H9 (cell line): Measurements from ENCODE around the gene RAX2. TPM values are rescaled to one million over a fixed set of nuclear protein-coding genes. Genes with fewer than 3 reads are reported as not detected.

ENCODE experiments used
- DNase-seq: peaks from one replicate; pipeline ENCODE4 v3.0.0-alpha.2; 2017
- H2AFZ ChIP-seq: one replicate; pipeline ENCODE4 v1.6.1; 2013; ENCODE audit warnings: mild to moderate bottlenecking, low read length, control low read depth, moderate library complexity
- H2AK5ac ChIP-seq: 2 replicates; pipeline ENCODE4 v1.6.1; 2013; ENCODE audit warnings: low read length, control low read depth, mixed read lengths; ENCODE audit not compliant: insufficient read length
- H2BK120ac ChIP-seq: one replicate; pipeline ENCODE4 v1.6.1; 2013; ENCODE audit warnings: low read depth, mild to moderate bottlenecking, low read length, control low read depth, inconsistent platforms; ENCODE audit not compliant: poor library complexity, severe bottlenecking
- H2BK12ac ChIP-seq: 2 replicates; pipeline ENCODE4 v1.6.1; 2013; ENCODE audit warnings: low read length, control low read depth, mixed read lengths, low read depth; ENCODE audit not compliant: insufficient read length
- H2BK15ac ChIP-seq: 2 replicates; pipeline ENCODE4 v1.6.1; 2013; ENCODE audit warnings: low read depth, low read length, control low read depth
- H2BK20ac ChIP-seq: one replicate; pipeline ENCODE4 v1.6.1; 2013; ENCODE audit warnings: low read depth, mild to moderate bottlenecking, low read length, control low read depth, inconsistent platforms; ENCODE audit not compliant: poor library complexity, severe bottlenecking
- H2BK5ac ChIP-seq: 2 replicates; pipeline ENCODE4 v1.6.1; 2013; ENCODE audit warnings: low read length, control low read depth, mixed read lengths; ENCODE audit not compliant: insufficient read length
- H3K14ac ChIP-seq: 2 replicates; pipeline ENCODE4 v1.6.1; 2013; ENCODE audit warnings: low read length, control low read depth; ENCODE audit not compliant: insufficient read depth
- H3K18ac ChIP-seq: 2 replicates; pipeline ENCODE4 v1.6.1; 2013; ENCODE audit warnings: low read depth, mild to moderate bottlenecking, mixed read lengths, low read length, control low read depth; ENCODE audit not compliant: insufficient read length
- H3K23ac ChIP-seq: 2 replicates; pipeline ENCODE4 v1.6.1; 2013; ENCODE audit warnings: low read length, control low read depth, mixed read lengths, low read depth; ENCODE audit not compliant: insufficient read length
- H3K23me2 ChIP-seq: 2 replicates; pipeline ENCODE4 v1.6.1; 2013; ENCODE audit warnings: low read depth, mild to moderate bottlenecking, mixed read lengths, low read length, control low read depth; ENCODE audit not compliant: insufficient read length, poor library complexity, severe bottlenecking
- H3K27ac ChIP-seq: 2 replicates; pipeline ENCODE4 v1.5.1; 2013; ENCODE audit warnings: low read length, control low read depth, mixed read lengths, low read depth; ENCODE audit not compliant: insufficient read length
- H3K27me3 ChIP-seq: 2 replicates; pipeline ENCODE4 v1.6.1; 2013; ENCODE audit warnings: low read length, control low read depth, inconsistent platforms; ENCODE audit not compliant: insufficient read depth
- H3K4ac ChIP-seq: 2 replicates; pipeline ENCODE4 v1.6.1; 2013; ENCODE audit warnings: low read depth, mild to moderate bottlenecking, control low read depth, inconsistent platforms, low read length, moderate library complexity
- H3K4me1 ChIP-seq: 2 replicates; pipeline ENCODE4 v1.6.1; 2013; ENCODE audit warnings: low read length, control low read depth, inconsistent platforms; ENCODE audit not compliant: insufficient read depth
- H3K4me2 ChIP-seq: 2 replicates; pipeline ENCODE4 v1.6.1; 2013; ENCODE audit warnings: low read length, control low read depth, mixed read lengths; ENCODE audit not compliant: insufficient read length, insufficient read depth
- H3K56ac ChIP-seq: 2 replicates; pipeline ENCODE4 v1.6.1; 2013; ENCODE audit warnings: low read depth, mild to moderate bottlenecking, mixed read lengths, low read length, control low read depth; ENCODE audit not compliant: insufficient read length
- H3K79me1 ChIP-seq: 2 replicates; pipeline ENCODE4 v1.6.1; 2013; ENCODE audit warnings: low read depth, mild to moderate bottlenecking, moderate library complexity, low read length, control low read depth, inconsistent platforms; ENCODE audit not compliant: insufficient read depth, poor library complexity, severe bottlenecking
- H3K79me2 ChIP-seq: 2 replicates; pipeline ENCODE4 v1.6.1; 2013; ENCODE audit warnings: low read length, control low read depth, inconsistent platforms; ENCODE audit not compliant: insufficient read depth
- H3K9ac ChIP-seq: 2 replicates; pipeline ENCODE4 v1.6.1; 2013; ENCODE audit warnings: low read length, control low read depth, mixed read lengths; ENCODE audit not compliant: insufficient read length; ENCODE audit errors: extremely low read depth
- H3K9me3 ChIP-seq: one replicate; pipeline ENCODE4 v1.6.1; 2013; ENCODE audit warnings: low read depth, low read length, inconsistent platforms; ENCODE audit not compliant: control insufficient read depth
- H3T11ph ChIP-seq: one replicate; pipeline ENCODE4 v1.6.1; 2013; ENCODE audit warnings: mild to moderate bottlenecking, low read length, control low read depth, inconsistent platforms
- H4K20me1 ChIP-seq: one replicate; pipeline ENCODE4 v1.6.1; 2013; ENCODE audit not compliant: control insufficient read depth, insufficient read length, insufficient read depth
- H4K5ac ChIP-seq: 2 replicates; pipeline ENCODE4 v1.6.1; 2013; ENCODE audit warnings: low read depth, mild to moderate bottlenecking, mixed read lengths, low read length, control low read depth; ENCODE audit not compliant: insufficient read length
- H4K8ac ChIP-seq: replicated peaks from 2 replicates; pipeline ENCODE4 v1.6.1; 2013; ENCODE audit warnings: low read length, control low read depth, mixed read lengths, low read depth; ENCODE audit not compliant: insufficient read length
- H4K91ac ChIP-seq: 2 replicates; pipeline ENCODE4 v1.6.1; 2013; ENCODE audit warnings: low read depth, mild to moderate bottlenecking, moderate library complexity, mixed read lengths, low read length, control low read depth; ENCODE audit not compliant: insufficient read length
- H3K27ac Mint-ChIP-seq, 3 experiments: 2 replicates in 2 of 3; 3 replicates in 1 of 3; pipeline ENCODE4 v1.8.0; 2020 to 2021; ENCODE audit warnings: mixed read lengths in 3 of 3, mild to moderate bottlenecking in 1 of 3, moderate library complexity in 1 of 3
- H3K27me3 Mint-ChIP-seq: 2 replicates; pipeline ENCODE4 v1.8.0; 2021; ENCODE audit warnings: low read depth, mild to moderate bottlenecking, moderate library complexity, mixed read lengths
- H3K36me3 Mint-ChIP-seq, 3 experiments: 2 replicates in 2 of 3; 3 replicates in 1 of 3; pipeline ENCODE4 v1.8.0; 2020 to 2021; ENCODE audit warnings: low read depth in 3 of 3, mixed read lengths in 3 of 3; ENCODE audit not compliant: insufficient read depth in 1 of 3
- H3K4me1 Mint-ChIP-seq, 2 experiments: 2 replicates each; pipeline ENCODE4 v1.8.0; 2020; ENCODE audit warnings: mixed read lengths in 2 of 2
- H3K4me3 Mint-ChIP-seq, 2 experiments: 2 replicates in 1 of 2; 3 replicates in 1 of 2; pipeline ENCODE4 v1.8.0; 2020 to 2021; ENCODE audit warnings: mild to moderate bottlenecking in 2 of 2, mixed read lengths in 2 of 2, moderate library complexity in 1 of 2
- H3K9me3 Mint-ChIP-seq, 2 experiments: 2 replicates in 1 of 2; 3 replicates in 1 of 2; pipeline ENCODE4 v1.8.0; 2020; ENCODE audit warnings: mild to moderate bottlenecking in 2 of 2, mixed read lengths in 2 of 2, moderate library complexity in 1 of 2
- WGBS: extraction: QIAGEN DNeasy Blood & Tissue Kit; methylation state at CpG from one replicate; pipeline ENCODE4 v1.1.7; 2013; ENCODE audit warnings: missing lambda C conversion rate, low lambda C conversion rate, mixed read lengths; ENCODE audit not compliant: insufficient read length; ENCODE audit errors: extremely low coverage; 5-methylcytosine and 5-hydroxymethylcytosine counted together
- total RNA-seq: library from RNA; stranded (reverse); gene quantifications from 2 replicates; pipeline ENCODE4 v1.2.1, GENCODE V29; 2021
- TF ChIP-seq, protein P1 (sequence below): fragments of 200-600 bp; sonication (generic); conservative IDR thresholded peaks from 3 replicates; pipeline ENCODE4 v1.8.0; 2021; ENCODE audit warnings: antibody characterized with exemption, mild to moderate bottlenecking

RAX2 gene
- total RNA-seq, 1 experiment from 2014 or later = not detected

DNA sequence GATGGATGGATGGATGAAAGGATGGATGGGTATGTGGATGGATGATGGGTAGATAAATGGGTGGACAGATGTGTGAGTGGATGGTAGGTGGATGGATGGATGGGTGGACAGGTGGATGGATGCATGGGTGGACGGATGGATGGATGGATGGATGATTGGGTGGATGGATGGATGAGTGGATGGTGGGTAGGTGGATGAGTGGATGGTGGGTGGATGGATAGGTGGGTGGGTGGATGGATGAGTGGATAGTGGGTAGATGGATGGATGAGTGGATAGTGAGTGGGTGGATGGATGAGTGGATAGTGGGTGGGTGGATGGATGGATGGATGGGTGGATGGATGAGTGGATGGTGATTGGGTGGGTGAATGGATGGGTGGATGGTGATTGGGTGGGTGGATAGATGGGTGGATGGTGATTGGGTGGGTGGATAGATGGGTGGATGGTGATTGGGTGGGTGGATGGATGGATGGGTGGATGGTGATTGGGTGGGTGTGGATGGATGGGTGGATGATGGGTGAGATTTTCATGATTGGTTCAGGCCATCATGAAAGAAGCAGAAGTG, 4.5 kb upstream of the RAX2 start:
- no peak overlapping the region for H4K5ac ChIP-seq
- no peak overlapping the region for H3T11ph ChIP-seq
- TF ChIP-seq, protein P1, sequence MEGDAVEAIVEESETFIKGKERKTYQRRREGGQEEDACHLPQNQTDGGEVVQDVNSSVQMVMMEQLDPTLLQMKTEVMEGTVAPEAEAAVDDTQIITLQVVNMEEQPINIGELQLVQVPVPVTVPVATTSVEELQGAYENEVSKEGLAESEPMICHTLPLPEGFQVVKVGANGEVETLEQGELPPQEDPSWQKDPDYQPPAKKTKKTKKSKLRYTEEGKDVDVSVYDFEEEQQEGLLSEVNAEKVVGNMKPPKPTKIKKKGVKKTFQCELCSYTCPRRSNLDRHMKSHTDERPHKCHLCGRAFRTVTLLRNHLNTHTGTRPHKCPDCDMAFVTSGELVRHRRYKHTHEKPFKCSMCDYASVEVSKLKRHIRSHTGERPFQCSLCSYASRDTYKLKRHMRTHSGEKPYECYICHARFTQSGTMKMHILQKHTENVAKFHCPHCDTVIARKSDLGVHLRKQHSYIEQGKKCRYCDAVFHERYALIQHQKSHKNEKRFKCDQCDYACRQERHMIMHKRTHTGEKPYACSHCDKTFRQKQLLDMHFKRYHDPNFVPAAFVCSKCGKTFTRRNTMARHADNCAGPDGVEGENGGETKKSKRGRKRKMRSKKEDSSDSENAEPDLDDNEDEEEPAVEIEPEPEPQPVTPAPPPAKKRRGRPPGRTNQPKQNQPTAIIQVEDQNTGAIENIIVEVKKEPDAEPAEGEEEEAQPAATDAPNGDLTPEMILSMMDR = no peak
- no peak overlapping the region for H2BK5ac ChIP-seq
- H3K79me2 ChIP-seq = no peaks in the 10 kb centered on the region
- DNase-seq = no peak
- H3K23ac ChIP-seq = no peak overlapping the region
- no peak overlapping the region for H3K18ac ChIP-seq
- H3K4ac ChIP-seq = no peak overlapping the region
- H3K4me3 Mint-ChIP-seq = no peak overlapping the region
- H3K27ac ChIP-seq = no peak overlapping the region
- WGBS = no CpG with 5 or more reads among the region's 1 CpG
- H3K9ac ChIP-seq = no peak overlapping the region
- peaks cover 8% of the 10 kb centered on the region for H3K9me3 ChIP-seq
- no peak overlapping the region for H4K8ac ChIP-seq
- peaks cover 2 to 12% of the 10 kb centered on the region in 2 experiments; a peak in 2 of 4 replicates for H3K4me1 Mint-ChIP-seq
- H4K91ac ChIP-seq = no peak overlapping the region
- no peaks in the 10 kb centered on the region for H3K4me1 ChIP-seq
- no peak overlapping the region for H3K27ac Mint-ChIP-seq
- no peak overlapping the region for H2BK12ac ChIP-seq
- H3K23me2 ChIP-seq = no peaks in the 10 kb centered on the region
- peaks cover 6% of the 10 kb centered on the region for H3K27me3 Mint-ChIP-seq
- no peak overlapping the region for H3K14ac ChIP-seq
- no peaks in the 10 kb centered on the region for H4K20me1 ChIP-seq
- H3K56ac ChIP-seq = no peak overlapping the region
- no peak overlapping the region for H2AFZ ChIP-seq
- H2BK15ac ChIP-seq = no peak overlapping the region
- peaks cover 6 to 8% (median 8%) of the 10 kb centered on the region in 3 experiments for H3K36me3 Mint-ChIP-seq
- H3K79me1 ChIP-seq = no peaks in the 10 kb centered on the region
- no peak overlapping the region for H2BK120ac ChIP-seq
- no peak overlapping the region for H2BK20ac ChIP-seq
- no peaks in the 10 kb centered on the region for H3K27me3 ChIP-seq
- no peak overlapping the region for H2AK5ac ChIP-seq
- no peak overlapping the region for H3K4me2 ChIP-seq
- H3K9me3 Mint-ChIP-seq = peaks cover 8 to 10% of the 10 kb centered on the region in 2 experiments
